ENCODE results near the gene ECT2.

GRCh38 chr3:172808969-172809546 lies 58.5 kb downstream of the ECT2 start:
- peak in 2 of 5 experiments; percentile 16 to 39 for TF ChIP-seq CTCF (IDR thresholded peaks at IDR 0.05 in 4 of 5, conservative IDR thresholded peaks at IDR 0.05 in 1 of 5)
- no peak for TF ChIP-seq POLR2A (IDR thresholded peaks at IDR 0.05)
